HG03439 (cell line): ENCODE data around the gene SMARCAD1.
A peak's percentile ranks its signal among the peaks of the same experiment; 100 is the strongest.

Source experiments
- ATAC-seq: cut with Tn5 transposase; IDR thresholded peaks from one replicate; pipeline ENCODE4 v1.9.1; 2021; ENCODE audit warnings: mild to moderate bottlenecking, moderate library complexity; ENCODE audit not compliant: unreplicated experiment

SMARCAD1 gene, protein sequence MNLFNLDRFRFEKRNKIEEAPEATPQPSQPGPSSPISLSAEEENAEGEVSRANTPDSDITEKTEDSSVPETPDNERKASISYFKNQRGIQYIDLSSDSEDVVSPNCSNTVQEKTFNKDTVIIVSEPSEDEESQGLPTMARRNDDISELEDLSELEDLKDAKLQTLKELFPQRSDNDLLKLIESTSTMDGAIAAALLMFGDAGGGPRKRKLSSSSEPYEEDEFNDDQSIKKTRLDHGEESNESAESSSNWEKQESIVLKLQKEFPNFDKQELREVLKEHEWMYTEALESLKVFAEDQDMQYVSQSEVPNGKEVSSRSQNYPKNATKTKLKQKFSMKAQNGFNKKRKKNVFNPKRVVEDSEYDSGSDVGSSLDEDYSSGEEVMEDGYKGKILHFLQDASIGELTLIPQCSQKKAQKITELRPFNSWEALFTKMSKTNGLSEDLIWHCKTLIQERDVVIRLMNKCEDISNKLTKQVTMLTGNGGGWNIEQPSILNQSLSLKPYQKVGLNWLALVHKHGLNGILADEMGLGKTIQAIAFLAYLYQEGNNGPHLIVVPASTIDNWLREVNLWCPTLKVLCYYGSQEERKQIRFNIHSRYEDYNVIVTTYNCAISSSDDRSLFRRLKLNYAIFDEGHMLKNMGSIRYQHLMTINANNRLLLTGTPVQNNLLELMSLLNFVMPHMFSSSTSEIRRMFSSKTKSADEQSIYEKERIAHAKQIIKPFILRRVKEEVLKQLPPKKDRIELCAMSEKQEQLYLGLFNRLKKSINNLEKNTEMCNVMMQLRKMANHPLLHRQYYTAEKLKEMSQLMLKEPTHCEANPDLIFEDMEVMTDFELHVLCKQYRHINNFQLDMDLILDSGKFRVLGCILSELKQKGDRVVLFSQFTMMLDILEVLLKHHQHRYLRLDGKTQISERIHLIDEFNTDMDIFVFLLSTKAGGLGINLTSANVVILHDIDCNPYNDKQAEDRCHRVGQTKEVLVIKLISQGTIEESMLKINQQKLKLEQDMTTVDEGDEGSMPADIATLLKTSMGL

DNA sequence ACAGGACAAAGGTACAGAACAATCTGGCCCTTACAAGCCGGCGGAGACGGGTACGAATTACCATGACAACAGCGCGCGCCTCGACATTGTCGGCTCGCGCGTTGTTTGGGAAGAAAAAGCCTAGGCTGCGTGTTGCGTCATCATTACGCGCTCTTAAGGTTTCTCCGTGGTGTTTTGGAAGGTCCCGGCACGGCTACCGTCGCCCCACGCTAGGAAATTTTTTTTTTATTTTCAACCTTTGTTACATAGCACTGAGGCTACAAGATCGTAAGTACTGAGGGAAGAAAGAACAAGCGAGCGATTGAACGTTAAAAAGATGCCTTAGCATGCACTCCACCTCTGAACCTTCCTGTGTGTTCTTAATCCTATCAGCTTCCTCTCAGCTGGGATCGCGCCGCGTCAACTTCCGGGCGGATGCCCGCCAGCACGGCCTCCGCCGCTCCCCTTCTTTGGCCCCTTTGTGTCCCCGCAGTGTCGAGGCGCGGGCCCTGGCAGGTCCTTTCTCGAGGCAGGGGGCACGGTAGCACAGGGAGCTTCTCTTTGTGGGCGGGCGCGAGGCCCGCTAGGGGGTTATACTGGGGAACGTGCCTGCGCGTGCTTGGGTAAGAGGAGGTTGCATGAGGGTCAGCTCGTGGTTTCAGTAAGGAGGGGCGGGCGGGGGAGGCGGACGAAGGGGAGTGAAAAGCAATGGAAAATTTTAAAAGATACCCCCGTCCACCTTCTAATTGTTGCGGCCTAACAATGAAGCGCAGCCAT, at the start of gene SMARCAD1:
TSS of gene SMARCAD1 (plus strand) at position 397 of the 756 bp plus-strand sequence. CDS start 530 bp downstream, outside the sequence.
- peak; percentile 97 for ATAC-seq

DNA sequence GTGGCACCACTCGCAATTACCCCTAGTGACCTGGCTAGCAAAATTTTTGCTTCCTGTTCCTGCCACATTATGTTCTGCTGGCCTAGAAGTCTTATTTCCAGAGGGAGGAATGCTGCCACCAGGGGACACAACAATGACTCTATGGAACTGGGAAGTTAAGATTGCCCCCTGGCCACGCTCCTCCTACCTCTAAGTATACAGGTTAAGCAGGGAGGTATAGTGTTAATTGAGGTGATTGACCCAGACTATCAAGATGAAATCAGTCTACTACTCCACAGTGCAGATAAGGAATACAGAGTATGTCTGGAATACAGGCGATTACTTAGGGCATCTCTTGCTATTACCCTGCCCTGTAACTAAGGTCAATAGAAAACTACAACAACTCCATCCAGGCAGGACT, 48.8 kb upstream of the SMARCAD1 start:
- no peak for ATAC-seq

DNA sequence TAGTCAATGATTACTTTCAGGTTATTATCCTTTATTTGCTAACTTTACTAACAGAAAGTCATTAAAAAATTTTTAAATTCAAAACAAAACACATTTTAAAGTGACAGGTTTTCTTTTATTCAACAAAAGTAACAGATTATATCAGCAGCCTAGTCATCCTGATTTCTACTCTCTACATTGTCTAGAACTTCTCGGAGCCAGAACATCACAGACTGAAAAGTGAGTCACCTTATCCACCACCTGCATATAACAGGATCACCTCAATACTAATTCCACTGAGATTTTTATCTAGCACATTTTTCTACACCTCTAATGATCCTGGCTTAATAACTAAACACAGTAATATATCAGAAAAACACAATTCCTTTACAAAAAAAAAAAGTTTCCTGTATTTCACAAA, 47.9 kb upstream of the SMARCAD1 start:
- ATAC-seq: no peak

DNA sequence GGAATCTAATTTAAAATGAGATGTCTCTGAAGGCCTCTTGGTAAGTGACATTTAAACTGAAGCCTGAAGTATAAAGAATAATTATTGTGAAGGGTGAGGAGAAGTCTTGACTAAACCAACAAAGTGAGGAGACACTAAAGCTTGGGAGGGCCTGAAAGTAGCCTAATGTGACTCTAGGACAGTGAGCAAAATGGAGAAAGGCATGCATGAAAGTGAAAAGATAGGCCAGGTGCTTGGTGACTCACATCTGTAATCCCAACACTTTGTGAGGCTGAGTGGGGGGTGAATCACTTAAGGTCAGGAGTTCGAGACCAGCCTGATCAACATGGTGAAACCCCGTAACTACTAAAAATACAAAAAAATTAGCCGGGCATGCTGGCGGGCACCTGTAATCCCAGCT, 46.9 kb upstream of the SMARCAD1 start:
- no peak for ATAC-seq

DNA sequence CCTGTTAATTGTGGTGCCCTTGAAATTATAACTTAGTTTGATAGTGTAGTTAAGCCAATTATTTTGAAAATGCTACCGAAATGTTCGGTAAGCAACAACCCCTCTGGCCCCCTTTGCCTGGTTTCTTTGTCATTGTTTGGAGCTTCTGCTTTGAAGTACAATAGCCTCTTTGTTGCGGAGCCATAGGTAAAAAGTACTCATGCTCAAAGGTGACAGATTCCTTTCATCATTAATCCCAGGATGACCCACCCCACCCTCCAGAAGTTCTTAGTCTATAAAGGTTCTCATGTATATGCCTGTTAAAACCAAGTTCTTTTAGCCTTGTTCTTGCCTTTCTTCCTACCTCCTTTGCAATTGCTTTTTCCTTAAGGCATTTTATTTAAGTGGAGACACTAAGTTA, 42.4 kb upstream of the SMARCAD1 start:
- no peak for ATAC-seq

DNA sequence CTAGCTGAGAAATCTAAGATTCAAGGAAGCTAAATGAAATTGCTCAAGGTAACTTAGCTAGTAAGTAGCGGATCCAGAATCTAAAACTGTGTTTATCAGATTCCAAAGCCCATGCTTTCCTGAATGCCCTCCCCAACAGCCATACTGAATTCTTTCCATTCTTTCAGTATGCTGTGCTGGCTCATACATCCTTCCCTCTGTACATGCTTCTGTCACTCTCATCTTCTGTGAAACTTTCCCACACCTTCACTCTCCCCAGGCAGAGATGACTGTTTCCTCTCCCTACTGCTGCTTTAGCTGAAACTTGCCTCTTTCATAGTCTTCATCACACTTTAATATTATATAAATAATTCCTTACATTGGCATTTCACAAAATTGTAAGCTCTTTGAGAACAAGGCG, 39.3 kb upstream of the SMARCAD1 start:
- no peak for ATAC-seq

DNA sequence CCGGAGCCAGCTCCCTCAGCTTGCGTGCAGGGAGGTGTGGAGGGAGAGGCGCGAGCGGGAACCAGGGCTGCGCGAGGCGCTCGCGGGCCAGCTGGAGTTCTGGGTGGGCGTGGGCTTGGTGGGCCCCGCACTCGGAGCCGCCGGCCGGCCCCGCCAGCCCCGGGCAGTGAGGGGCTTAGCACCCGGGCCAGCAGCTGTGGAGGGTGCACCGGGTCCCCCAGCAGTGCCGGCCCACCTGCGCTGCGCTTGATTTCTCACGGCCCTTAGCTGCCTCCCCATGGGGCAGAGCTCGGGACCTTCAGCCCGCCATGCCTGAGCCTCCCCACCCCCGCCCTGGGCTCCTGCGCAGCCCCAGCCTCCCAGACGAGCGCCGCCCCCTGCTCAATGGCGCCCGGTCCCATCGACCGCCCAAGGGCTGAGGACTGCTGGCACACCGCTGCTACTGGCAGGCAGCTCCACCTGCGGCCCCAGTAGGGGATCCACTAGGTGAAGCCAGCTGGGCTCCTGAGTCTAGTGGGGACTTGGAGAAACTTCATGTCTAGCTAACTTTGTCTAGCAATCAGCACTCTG, 37.8 kb upstream of the SMARCAD1 start:
- ATAC-seq: no peak

DNA sequence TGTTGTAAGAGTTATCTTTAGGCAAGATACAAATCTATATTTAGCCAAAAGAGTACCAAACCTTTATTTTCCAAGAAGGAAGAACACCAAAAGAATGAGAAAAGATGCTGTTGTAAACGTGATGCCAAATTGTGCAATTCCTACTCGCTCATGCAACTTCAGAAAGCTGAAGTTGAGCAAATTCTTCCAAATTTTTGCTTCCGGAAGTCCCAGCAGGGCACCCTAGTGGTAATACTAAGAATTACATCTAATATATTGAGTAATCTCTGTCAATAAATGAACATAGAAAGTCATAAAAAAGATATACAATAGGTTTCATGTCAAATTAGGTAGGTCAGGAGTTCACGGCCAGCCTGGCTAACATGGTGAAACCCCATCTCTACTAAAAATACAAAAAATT, 36.0 kb upstream of the SMARCAD1 start:
- ATAC-seq: no peak

DNA sequence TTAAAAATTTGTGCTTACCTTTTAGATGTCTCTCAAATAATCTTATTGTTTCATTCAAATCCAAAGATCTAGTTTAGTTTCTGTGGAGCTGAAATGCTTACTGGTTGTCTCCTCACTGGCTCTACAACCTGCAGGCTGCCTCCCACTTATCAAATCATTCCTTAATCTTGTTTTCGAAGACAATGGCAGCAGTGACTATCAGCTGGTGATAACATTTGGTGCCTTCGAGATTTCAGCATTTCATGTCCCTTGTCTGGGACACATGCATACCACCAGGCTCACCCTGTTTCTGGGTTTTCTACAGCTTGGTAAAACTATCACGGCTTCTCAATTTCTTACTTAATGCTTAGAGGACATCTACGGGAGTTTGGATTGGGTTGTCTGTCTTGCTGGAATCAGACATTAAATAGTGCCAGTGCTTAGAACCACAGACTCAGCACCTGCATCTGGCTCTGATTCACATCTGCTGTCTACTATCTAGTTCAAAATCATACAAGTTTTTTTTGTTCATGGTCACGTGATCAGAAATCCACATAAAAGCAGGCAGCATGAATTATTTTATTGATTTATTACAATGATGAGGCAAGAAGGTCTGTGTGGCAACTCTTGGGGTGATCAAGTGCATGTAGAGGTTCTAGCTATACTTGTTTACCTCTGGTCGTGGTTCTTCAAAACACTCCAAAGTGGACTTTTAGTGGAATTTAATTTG, 32.0 kb upstream of the SMARCAD1 start:
- ATAC-seq: no peak

DNA sequence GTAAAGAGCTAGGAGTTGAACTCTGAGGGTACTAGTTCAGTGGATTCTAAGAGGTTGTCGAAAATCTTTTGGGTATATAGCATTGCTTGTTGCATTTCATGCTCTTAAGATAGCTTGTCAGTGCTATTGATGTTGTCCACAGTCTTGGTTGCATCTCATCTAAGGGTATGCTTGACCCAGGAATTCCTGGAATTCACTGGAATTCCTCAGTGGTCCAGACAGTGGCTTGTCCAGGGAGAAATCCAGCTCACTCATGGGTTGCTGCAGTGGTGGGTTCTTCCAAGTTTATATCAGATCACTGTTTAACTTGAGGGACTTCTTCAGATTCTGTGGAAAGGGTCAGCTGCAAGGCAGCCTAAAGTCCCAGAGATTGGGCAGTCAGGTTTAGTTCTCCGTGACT, 29.8 kb upstream of the SMARCAD1 start:
- ATAC-seq: no peak

DNA sequence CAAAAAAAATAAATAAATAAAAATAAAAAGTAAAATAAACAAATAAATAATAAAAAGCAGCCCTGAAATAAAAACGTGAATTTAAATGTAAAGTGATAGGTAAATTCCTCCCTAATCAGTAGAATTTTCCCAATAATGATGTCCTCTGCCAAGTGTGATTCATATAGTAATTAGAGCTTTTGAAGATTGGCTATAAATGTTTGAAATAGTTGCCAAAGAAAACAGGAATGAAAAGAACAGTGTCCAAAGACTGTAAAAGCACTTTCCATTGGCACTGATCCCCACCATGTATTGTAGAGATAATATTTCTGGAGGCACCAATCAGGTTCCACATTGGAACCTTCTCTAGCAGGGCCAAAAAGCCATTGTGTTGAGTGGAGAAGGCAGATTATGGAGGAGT, 25.9 kb upstream of the SMARCAD1 start:
- ATAC-seq: no peak

DNA sequence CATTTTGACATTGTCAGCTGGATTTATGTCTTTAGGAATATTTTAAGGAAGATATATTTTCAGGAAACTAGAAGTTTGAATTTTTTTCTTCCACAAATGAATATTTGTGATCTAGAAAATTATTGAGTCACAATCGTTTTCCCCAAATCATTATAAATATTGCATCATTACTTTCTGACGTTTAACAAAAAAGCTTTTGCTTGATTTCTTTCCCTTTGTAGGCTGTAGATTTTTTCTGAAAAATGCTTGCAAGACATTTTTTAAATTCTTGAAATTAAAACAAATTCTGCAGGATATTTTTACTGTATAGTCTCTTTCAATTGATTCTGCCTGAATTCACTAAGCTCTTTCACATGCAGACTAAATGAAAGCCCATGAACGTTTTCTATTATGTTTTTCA, 4.9 kb upstream of the SMARCAD1 start:
- ATAC-seq: no peak

DNA sequence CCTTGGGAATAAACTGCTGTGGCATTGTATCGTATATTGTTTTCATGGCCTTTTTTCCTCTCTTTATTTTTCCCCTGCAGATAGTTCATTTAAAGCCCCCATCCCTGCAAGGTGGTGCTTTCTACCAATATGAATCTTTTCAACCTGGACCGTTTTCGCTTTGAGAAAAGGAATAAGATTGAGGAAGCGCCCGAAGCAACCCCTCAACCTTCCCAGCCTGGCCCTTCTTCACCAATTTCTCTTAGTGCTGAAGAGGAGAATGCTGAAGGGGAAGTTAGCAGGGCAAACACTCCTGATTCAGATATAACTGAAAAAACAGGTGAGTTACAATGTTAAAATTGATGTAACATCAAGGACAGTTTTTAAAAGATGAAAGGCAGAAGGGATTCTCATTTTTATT, 601 bp downstream of the SMARCAD1 start:
- no peak for ATAC-seq

DNA sequence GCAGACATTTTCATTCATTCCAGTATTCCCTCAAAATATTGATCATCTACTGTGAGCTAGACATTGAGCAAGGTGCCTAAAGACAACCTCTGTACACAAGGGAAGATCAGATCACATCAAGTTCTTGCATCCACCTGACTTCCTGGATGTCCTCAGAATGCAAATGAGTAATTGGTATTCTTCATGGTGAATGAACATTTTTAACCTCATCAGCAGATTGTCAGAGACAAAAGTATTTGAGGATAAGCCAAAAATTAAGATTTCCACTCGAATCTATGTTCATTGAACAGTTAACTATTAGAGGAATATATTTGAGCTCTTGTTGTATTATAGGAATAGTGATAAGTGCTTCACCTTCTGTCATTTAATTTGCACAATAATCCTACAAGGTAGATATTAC, 1.3 kb downstream of the SMARCAD1 start:
- no peak for ATAC-seq

DNA sequence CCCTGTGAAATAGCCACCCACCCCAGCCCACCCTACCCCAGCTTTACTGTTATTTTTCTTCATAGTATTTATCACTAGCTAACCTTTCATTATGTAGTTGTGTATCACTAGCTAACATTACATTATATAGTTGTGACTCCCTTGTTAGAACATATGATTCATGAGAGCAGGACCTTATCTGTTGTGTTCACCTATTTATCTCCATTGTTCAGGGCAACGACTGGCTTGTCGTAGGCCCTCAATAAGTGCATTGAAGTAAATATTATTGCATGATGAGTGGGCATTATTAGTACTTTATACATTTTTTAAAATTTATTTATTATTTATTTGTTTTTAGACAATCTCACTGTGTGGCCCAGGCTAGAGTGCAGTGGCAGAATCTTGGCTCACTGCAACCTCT, 4.2 kb downstream of the SMARCAD1 start:
- no peak for ATAC-seq

DNA sequence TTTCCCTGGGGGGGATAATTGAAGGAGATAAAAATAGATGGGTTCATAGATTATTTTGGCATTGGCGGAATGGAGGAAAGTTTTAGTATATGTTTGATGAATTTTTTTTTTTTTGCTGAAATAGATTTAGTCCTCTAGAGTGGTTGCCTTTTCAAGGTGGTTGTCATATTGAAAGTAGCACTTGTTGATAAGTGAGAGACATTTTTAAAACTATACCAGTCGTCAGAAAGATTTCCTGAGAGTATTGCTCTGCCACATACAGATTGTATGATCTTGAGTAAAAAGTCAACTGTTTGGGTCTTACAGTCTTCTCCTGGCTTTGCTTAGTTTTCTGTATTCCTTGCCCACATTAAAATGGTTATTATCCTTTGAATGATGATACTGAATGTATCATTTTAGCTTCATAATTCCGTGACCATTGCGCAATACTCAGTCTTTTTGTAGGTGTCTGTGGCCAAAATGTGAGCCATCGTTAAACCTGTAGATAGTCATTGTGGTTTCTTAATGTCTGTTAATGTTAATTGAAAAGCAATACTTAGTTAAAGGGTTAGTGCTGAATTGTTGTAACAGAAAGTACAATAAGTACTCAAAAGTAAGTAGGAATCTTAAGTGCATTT, 7.1 kb downstream of the SMARCAD1 start:
- peak; percentile 74 for ATAC-seq

DNA sequence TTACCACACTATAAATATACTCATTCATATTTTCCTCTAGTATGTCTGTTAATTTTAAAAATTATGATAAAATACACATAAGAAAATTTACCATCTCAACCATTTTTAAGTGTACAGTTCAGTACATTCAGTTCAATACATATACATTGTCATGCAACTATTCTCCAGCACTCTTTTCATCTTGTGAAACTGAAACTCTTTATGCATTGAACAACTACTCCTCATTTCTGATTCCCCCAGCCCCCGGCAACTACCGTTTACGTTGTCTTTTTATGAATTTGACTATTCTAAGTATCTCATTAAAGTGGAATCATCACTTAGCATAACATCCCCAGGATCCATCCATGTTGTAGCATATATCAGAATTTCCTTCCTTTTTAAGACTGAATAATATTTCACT, 8.7 kb downstream of the SMARCAD1 start:
- ATAC-seq: no peak

DNA sequence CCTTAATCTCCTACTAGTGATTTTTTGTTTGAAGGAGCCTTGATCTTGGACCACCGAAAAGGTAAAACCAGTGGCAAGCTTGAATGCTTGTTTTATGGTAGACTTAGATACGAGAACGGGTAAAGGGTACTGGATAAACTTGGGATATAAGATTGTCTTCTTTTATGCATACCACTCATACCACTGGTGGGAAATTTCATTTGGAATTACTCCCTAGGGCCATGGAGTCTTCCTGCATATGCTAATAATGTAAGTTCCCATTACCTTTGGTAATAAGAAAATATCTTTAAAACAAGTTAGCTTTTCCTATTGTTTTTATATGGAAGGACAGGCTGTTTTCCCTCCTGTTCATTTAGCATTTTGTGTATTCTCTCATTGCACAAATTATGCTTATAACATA, 11.7 kb downstream of the SMARCAD1 start:
- no peak for ATAC-seq

DNA sequence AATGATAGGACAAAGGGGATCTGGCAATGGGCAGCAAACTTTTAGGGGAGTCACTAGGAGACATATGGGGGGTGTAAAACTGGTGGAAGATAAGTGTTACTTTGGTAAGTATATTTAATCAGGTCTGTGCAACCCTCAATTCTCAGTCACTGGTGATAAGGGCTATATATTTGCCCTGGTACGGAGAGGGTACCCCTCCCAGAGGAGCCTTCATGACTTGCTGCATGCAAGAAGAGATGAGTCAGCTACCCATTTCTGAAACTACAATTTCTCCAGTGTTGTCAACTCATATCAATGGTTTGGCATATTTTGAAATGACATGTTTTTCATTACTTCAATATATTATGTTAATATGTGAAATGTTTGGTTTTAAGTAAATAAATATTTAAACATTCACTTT, 14.3 kb downstream of the SMARCAD1 start:
- no peak for ATAC-seq

DNA sequence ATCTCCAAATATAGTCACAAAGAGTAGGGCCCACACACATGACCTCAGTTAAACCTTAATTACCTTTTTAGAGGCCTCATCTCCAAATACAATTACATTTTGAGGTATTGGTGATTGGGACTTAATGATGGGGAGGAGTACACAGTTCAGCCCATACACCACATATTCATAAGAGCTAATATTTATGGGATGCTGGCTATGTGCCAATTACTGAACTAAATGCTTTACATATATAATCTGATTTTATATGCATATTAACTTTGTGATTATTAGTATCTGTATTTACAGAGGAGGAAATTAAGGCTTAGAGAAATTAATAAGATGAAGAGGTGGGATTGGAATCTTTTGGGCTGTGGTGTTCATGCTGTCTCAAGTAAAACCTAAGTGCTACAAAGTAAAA, 17.8 kb downstream of the SMARCAD1 start:
- no peak for ATAC-seq
